K562 (cell line): Measurements from ENCODE around the gene MOXD1. TPM values are rescaled to one million over a fixed set of nuclear protein-coding genes. Genes with fewer than 3 reads are reported as not detected.

Experiments used
- ATAC-seq: fragments of 200-7000 bp; cut with Tn5 transposase; 3 replicates; pipeline ENCODE4 v1.9.1; 2020; ENCODE audit warnings: moderate library complexity
- BruUV-seq: library from RNA; stranded (reverse); fragments of 400-500 nt; replicated peaks from 2 replicates; lab custom pipeline; 2021; lab: Mats Ljungman, UMichigan
- CTCF ChIA-PET: fragments of 300-600 bp; formaldehyde crosslinking; extraction: SDS; loops from one replicate; lab custom pipeline; 2021; ENCODE audit warnings: low intra/inter-chr PET ratio; lab: Yijun Ruan, JAX
- POLR2A ChIA-PET: fragments of 300-600, 350-650 bp; sonication (Branson Sonifier 250); formaldehyde crosslinking; extraction: SDS; loops from one replicate; lab custom pipeline; 2021; ENCODE audit warnings: antibody characterized with exemption, inconsistent platforms; lab: Yijun Ruan, JAX
- DNase-seq, 4 experiments: peaks; one replicate each; pipeline versions ENCODE4 v3.0.0 to v3.0.0-alpha.2; 2011 to 2018; ENCODE audit warnings: low spot score in 3 of 4, mixed read lengths in 3 of 4; ENCODE audit errors: extremely low read depth in 1 of 4
- FAIRE-seq: peaks from 2 replicates; lab custom pipeline; 2011; peaks lifted over from hg19 to GRCh38; lab: Jason Lieb, UNC
- H2AFZ ChIP-seq: 2 replicates; pipeline ENCODE4 v1.6.0; 2011; ENCODE audit warnings: low read depth, low read length, control low read depth, inconsistent platforms
- H3K27ac ChIP-seq: fragments of 200-600 bp; 3 replicates; pipeline ENCODE4 v1.8.0; 2011; ENCODE audit warnings: low read depth, mild to moderate bottlenecking, control low read depth, inconsistent platforms, low read length, moderate library complexity, mixed read lengths; ENCODE audit errors: extremely low read depth
- H3K27me3 ChIP-seq, 2 experiments: fragments of 300-600 bp in 1 of 2; 2 replicates in 1 of 2; 3 replicates in 1 of 2; pipeline versions ENCODE4 v1.6.0 to v1.8.0; 2011; ENCODE audit warnings: inconsistent platforms in 2 of 2, low read length in 2 of 2, mild to moderate bottlenecking in 1 of 2, mixed read lengths in 1 of 2, moderate library complexity in 1 of 2; ENCODE audit not compliant: control insufficient read depth in 2 of 2, insufficient read depth in 2 of 2
- H3K36me3 ChIP-seq: fragments of 300-600 bp; 3 replicates; pipeline ENCODE4 v1.8.0; 2011; ENCODE audit warnings: mild to moderate bottlenecking, low read length, inconsistent platforms; ENCODE audit not compliant: control insufficient read depth, insufficient read depth
- H3K4me1 ChIP-seq, 2 experiments: fragments of 200-600 bp in 1 of 2; replicated peaks in 1 of 2; 2 replicates in 1 of 2; 3 replicates in 1 of 2; pipeline versions ENCODE4 v1.5.1 to v1.8.0; 2011; ENCODE audit warnings: inconsistent platforms in 2 of 2, low read length in 2 of 2, mild to moderate bottlenecking in 1 of 2, mixed read lengths in 1 of 2, moderate library complexity in 1 of 2; ENCODE audit not compliant: control insufficient read depth in 2 of 2, insufficient read depth in 2 of 2
- H3K4me2 ChIP-seq: 2 replicates; pipeline ENCODE4 v1.6.1; 2011; ENCODE audit warnings: low read length, control low read depth, inconsistent platforms, mixed read lengths; ENCODE audit not compliant: insufficient read depth
- H3K4me3 ChIP-seq: fragments of 200-600 bp; sonication (generic), shearing (Covaris generic); 2 replicates; pipeline ENCODE4 v1.5.1; 2016; ENCODE audit warnings: control low read depth, inconsistent platforms
- H3K79me2 ChIP-seq: fragments of 200-600 bp; 3 replicates; pipeline ENCODE4 v1.8.0; 2011; ENCODE audit warnings: low read length, inconsistent platforms; ENCODE audit not compliant: control insufficient read depth, insufficient read depth
- H3K9ac ChIP-seq, 2 experiments: 2 replicates each; pipeline versions ENCODE4 v1.6.0 to v1.6.1; 2011; ENCODE audit warnings: low read depth in 2 of 2, low read length in 2 of 2, control low read depth in 1 of 2, inconsistent platforms in 1 of 2, mild to moderate bottlenecking in 1 of 2, mixed read lengths in 1 of 2; ENCODE audit not compliant: insufficient read depth in 1 of 2
- H3K9me1 ChIP-seq: one replicate; pipeline ENCODE4 v1.6.0; 2011; ENCODE audit warnings: inconsistent platforms, mild to moderate bottlenecking, low read length, moderate library complexity; ENCODE audit not compliant: control insufficient read depth, insufficient read depth
- H3K9me3 ChIP-seq: replicated peaks from 2 replicates; pipeline ENCODE4 v1.5.1; 2011; ENCODE audit warnings: low read depth, low read length, inconsistent platforms; ENCODE audit not compliant: control insufficient read depth, insufficient read depth
- H4K20me1 ChIP-seq: replicated peaks from 2 replicates; pipeline ENCODE4 v1.6.1; 2011; ENCODE audit warnings: low read length, inconsistent platforms, mixed read lengths; ENCODE audit not compliant: control insufficient read depth, insufficient read depth
- NFIC ChIP-seq: fragments of 450-650 bp; IDR thresholded peaks from 2 replicates; pipeline ENCODE4 v1.6.1; 2017; ENCODE audit warnings: mild to moderate bottlenecking, inconsistent platforms
- NR1H2 ChIP-seq: sonication (generic); formaldehyde crosslinking; IDR thresholded peaks from 2 replicates; pipeline ENCODE4 v1.4.0; 2020; ENCODE audit warnings: mild to moderate bottlenecking, missing genetic modification reagents
- XRCC5 ChIP-seq: fragments of 200-400 bp; formaldehyde crosslinking; IDR thresholded peaks from 2 replicates; pipeline ENCODE4 v1.6.1; 2017; ENCODE audit warnings: low read depth, mild to moderate bottlenecking, low read length
- in situ Hi-C: fragments of 300-500 bp; cut with MboI; formaldehyde crosslinking; loops from 4 replicates; pipeline ENCODE4 v1.15.0; 2018; ENCODE audit warnings: inconsistent platforms, mixed read lengths
- intact Hi-C: fragments of 100-400 bp; cut with micrococcal nuclease; formaldehyde crosslinking; loops from 2 replicates; pipeline ENCODE4 v1.14.2; 2022
- polyA plus RNA-seq, 8 experiments: library from polyadenylated mRNA; depleted of rRNA in 4 of 8; stranded (reverse) in 5 of 8; unstranded in 3 of 8; fragments of >200 nt; fragmentation: Nextera tagmentation in 2 of 8; fragmentation: Illumina TruSeq in 1 of 8; extraction: Ambion mirVana in 2 of 8; extraction: Trizol in 1 of 8; gene quantifications; 2 replicates each; pipeline versions ENCODE4 v1.2.1 to v1.2.3, GENCODE V29; 2011 to 2014; ENCODE audit warnings: inconsistent platforms in 1 of 8, missing spikeins in 1 of 8
- total RNA-seq, 7 experiments: library from RNA; depleted of rRNA in 6 of 7; stranded (reverse); fragments of >200 nt in 6 of 7; fragmentation: Illumina TruSeq in 2 of 7; extraction: Trizol in 2 of 7; gene quantifications; 2 replicates each; pipeline versions ENCODE4 v1.2.1 to v1.2.3, GENCODE V29; 2011 to 2021; ENCODE audit warnings: low replicate concordance in 1 of 7
- TF ChIP-seq, protein P1 (sequence below): fragments of 250-450 bp; sonication (Bioruptor Pico); IDR thresholded peaks from 2 replicates; pipeline ENCODE4 v1.8.0; 2021; ENCODE audit warnings: moderate library complexity, mild to moderate bottlenecking, inconsistent platforms
- TF ChIP-seq, protein P2 (sequence below): fragments of 450-650 bp; conservative IDR thresholded peaks from 2 replicates; pipeline ENCODE4 v1.6.1; 2016; ENCODE audit warnings: missing genetic modification characterization, low read depth, mild to moderate bottlenecking, control low read depth, missing compliant biosample characterization
- TF ChIP-seq, protein P3 (sequence below): fragments of 250-450 bp; sonication (Bioruptor Pico); IDR thresholded peaks from 2 replicates; pipeline ENCODE4 v1.5.0; 2020; ENCODE audit warnings: mild to moderate bottlenecking, borderline replicate concordance
- TF ChIP-seq, protein P4 (sequence below): sonication (generic); formaldehyde crosslinking; IDR thresholded peaks from 2 replicates; pipeline ENCODE4 v1.8.1; 2022; ENCODE audit warnings: missing genetic modification reagents
- TF ChIP-seq, protein P5 (sequence below): sonication (generic); formaldehyde crosslinking; IDR thresholded peaks from 2 replicates; pipeline ENCODE4 v1.8.1; 2023; ENCODE audit warnings: mild to moderate bottlenecking, missing genetic modification reagents, moderate library complexity

The MOXD1 gene
- total and polyA plus RNA-seq, 9 of the 15 experiments (the other 6 are each of a cell fraction or from before 2014, with no cell fraction given): not detected

DNA sequence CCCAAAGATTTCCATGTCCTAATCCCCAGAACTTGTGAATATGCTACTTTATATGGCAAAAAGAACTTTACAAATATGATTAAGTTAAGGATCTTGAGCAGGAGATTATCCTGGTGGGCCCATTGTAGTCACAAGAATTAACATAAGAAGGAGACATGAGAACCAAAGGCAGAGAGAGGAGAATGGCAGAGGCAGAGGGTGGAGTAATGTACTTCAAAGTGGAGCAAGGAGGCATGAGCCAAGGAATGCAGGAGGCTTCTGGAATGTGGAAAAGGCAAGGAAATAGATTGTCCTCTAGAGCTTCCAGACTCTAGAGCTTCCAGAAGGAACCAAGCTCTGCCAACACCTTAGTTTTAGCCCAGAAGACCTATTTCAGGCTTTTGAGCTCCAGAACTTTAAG is 147.4 kb downstream of the MOXD1 start:
- intact Hi-C loops: no loop called here
- Histone ChIP-seq H3K4me1 (no peaks in the 10 kb centered on the region), H3K27ac (no peak overlapping the region), H3K4me2 (no peak overlapping the region), H3K36me3 (no peaks in the 10 kb centered on the region), H3K9ac (no peak overlapping the region), H3K27me3 (no peaks in the 10 kb centered on the region), H4K20me1 (no peaks in the 10 kb centered on the region), H3K9me1 (no peaks in the 10 kb centered on the region), H3K4me3 (no peak overlapping the region), H3K9me3 (no peaks in the 10 kb centered on the region), H2AFZ (no peak overlapping the region), H3K79me2 (no peaks in the 10 kb centered on the region)
- ChIA-PET CTCF (no interaction called here), POLR2A (no interaction called here)
- no peak for ATAC-seq
- TF ChIP-seq XRCC5 (no peak), NR1H2 (no peak), NFIC (no peak)
- TF ChIP-seq, protein P1, sequence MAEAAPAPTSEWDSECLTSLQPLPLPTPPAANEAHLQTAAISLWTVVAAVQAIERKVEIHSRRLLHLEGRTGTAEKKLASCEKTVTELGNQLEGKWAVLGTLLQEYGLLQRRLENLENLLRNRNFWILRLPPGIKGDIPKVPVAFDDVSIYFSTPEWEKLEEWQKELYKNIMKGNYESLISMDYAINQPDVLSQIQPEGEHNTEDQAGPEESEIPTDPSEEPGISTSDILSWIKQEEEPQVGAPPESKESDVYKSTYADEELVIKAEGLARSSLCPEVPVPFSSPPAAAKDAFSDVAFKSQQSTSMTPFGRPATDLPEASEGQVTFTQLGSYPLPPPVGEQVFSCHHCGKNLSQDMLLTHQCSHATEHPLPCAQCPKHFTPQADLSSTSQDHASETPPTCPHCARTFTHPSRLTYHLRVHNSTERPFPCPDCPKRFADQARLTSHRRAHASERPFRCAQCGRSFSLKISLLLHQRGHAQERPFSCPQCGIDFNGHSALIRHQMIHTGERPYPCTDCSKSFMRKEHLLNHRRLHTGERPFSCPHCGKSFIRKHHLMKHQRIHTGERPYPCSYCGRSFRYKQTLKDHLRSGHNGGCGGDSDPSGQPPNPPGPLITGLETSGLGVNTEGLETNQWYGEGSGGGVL: no peak
- TF ChIP-seq, protein P2, sequence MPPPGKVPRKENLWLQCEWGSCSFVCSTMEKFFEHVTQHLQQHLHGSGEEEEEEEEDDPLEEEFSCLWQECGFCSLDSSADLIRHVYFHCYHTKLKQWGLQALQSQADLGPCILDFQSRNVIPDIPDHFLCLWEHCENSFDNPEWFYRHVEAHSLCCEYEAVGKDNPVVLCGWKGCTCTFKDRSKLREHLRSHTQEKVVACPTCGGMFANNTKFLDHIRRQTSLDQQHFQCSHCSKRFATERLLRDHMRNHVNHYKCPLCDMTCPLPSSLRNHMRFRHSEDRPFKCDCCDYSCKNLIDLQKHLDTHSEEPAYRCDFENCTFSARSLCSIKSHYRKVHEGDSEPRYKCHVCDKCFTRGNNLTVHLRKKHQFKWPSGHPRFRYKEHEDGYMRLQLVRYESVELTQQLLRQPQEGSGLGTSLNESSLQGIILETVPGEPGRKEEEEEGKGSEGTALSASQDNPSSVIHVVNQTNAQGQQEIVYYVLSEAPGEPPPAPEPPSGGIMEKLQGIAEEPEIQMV (tag): no peak
- TF ChIP-seq, protein P3, sequence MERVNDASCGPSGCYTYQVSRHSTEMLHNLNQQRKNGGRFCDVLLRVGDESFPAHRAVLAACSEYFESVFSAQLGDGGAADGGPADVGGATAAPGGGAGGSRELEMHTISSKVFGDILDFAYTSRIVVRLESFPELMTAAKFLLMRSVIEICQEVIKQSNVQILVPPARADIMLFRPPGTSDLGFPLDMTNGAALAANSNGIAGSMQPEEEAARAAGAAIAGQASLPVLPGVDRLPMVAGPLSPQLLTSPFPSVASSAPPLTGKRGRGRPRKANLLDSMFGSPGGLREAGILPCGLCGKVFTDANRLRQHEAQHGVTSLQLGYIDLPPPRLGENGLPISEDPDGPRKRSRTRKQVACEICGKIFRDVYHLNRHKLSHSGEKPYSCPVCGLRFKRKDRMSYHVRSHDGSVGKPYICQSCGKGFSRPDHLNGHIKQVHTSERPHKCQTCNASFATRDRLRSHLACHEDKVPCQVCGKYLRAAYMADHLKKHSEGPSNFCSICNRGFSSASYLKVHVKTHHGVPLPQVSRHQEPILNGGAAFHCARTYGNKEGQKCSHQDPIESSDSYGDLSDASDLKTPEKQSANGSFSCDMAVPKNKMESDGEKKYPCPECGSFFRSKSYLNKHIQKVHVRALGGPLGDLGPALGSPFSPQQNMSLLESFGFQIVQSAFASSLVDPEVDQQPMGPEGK (CRISPR knock-in tag): no peak
- TF ChIP-seq, protein P4, sequence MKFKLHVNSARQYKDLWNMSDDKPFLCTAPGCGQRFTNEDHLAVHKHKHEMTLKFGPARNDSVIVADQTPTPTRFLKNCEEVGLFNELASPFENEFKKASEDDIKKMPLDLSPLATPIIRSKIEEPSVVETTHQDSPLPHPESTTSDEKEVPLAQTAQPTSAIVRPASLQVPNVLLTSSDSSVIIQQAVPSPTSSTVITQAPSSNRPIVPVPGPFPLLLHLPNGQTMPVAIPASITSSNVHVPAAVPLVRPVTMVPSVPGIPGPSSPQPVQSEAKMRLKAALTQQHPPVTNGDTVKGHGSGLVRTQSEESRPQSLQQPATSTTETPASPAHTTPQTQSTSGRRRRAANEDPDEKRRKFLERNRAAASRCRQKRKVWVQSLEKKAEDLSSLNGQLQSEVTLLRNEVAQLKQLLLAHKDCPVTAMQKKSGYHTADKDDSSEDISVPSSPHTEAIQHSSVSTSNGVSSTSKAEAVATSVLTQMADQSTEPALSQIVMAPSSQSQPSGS: no peak
- TF ChIP-seq, protein P5, sequence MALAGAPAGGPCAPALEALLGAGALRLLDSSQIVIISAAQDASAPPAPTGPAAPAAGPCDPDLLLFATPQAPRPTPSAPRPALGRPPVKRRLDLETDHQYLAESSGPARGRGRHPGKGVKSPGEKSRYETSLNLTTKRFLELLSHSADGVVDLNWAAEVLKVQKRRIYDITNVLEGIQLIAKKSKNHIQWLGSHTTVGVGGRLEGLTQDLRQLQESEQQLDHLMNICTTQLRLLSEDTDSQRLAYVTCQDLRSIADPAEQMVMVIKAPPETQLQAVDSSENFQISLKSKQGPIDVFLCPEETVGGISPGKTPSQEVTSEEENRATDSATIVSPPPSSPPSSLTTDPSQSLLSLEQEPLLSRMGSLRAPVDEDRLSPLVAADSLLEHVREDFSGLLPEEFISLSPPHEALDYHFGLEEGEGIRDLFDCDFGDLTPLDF (CRISPR knock-in tag): no peak
- in situ Hi-C loops: no loop called here
- no peak for FAIRE-seq
- DNase-seq: no peak
- no TSS peak for BruUV-seq
